SIG-M5 treated with dmso at 0.1 percent for 504 hours (cell line): ENCODE data around the gene ITPRID2.
"Not testable (repeated sequence)": the region's sequence is repeated elsewhere in the genome, so short reads cannot be mapped to it uniquely, and the experiment has no call there.

Experiments
- DNase-seq: peaks from one replicate; lab custom pipeline; 2025; ENCODE audit not compliant: unreplicated experiment; lab: John Stamatoyannopoulos, UW

Gene ITPRID2

GRCh38 chr2:181958726-181959125, 67.2 kb downstream of the ITPRID2 start:
- no peak for DNase-seq

GRCh38 chr2:181959508-181959907, 68.0 kb downstream of the ITPRID2 start:
- no peak for DNase-seq

GRCh38 chr2:181961167-181961566, 69.6 kb downstream of the ITPRID2 start:
- not testable (repeated sequence) for DNase-seq

- DNase-seq, result no peak
Observed at GRCh38 chr2:181962142-181962541, 70.6 kb downstream of the ITPRID2 start.

GRCh38 chr2:181970160-181970794, 78.7 kb downstream of the ITPRID2 start:
- no peak for DNase-seq

- no peak for DNase-seq
Observed at GRCh38 chr2:181971032-181971431, 79.5 kb downstream of the ITPRID2 start.

- no peak for DNase-seq
Observed at GRCh38 chr2:181972431-181973170, 81.1 kb downstream of the ITPRID2 start.

GRCh38 chr2:181973171-181973783, 81.7 kb downstream of the ITPRID2 start:
- no peak for DNase-seq

GRCh38 chr2:181977661-181978350, 86.3 kb downstream of the ITPRID2 start:
- DNase-seq, result no peak

- DNase-seq, result no peak
Observed at GRCh38 chr2:181978351-181979150, 87.0 kb downstream of the ITPRID2 start.
